Myocyte (in vitro differentiated cells): ENCODE measurements around the gene NTM. TPM values are rescaled to one million over a fixed set of nuclear protein-coding genes. Genes with fewer than 3 reads are reported as not detected.
A peak's percentile ranks its signal among the peaks of the same experiment; 100 is the strongest.
"Not testable (repeated sequence)": the region's sequence is repeated elsewhere in the genome, so short reads cannot be mapped to it uniquely, and the experiment has no call there.

Source experiments
- DNase-seq: peaks from one replicate; pipeline ENCODE4 v3.0.0-alpha.2; 2012; ENCODE audit warnings: low read depth
- total RNA-seq: library from RNA; depleted of rRNA; stranded (reverse); fragments of >200 nt; gene quantifications from 2 replicates; pipeline ENCODE4 v1.2.3, GENCODE V29; 2014

NTM gene
- total RNA-seq, 1 donor from 2014 or later: 41.5 TPM

DNA sequence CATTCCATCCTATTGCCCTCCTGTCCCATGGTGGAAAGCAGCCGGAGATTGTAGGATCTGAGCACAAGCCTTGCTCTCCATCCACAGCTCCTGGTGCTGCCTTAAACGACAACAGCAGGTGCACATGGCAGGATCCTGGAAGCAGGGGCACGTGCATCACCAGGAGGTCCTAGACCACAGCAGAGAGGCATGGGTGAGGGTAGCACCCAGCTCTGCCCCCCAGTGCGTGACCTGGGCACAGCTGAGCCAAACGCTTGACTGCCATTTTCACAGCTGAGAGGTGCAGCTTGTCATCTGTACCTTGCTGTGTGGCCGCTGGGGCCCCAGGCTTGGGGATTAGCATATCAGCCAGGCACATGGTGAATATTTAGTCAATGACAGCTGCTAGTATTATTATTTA, 92.7 kb downstream of the NTM start:
- peak; percentile 18 for DNase-seq

DNA sequence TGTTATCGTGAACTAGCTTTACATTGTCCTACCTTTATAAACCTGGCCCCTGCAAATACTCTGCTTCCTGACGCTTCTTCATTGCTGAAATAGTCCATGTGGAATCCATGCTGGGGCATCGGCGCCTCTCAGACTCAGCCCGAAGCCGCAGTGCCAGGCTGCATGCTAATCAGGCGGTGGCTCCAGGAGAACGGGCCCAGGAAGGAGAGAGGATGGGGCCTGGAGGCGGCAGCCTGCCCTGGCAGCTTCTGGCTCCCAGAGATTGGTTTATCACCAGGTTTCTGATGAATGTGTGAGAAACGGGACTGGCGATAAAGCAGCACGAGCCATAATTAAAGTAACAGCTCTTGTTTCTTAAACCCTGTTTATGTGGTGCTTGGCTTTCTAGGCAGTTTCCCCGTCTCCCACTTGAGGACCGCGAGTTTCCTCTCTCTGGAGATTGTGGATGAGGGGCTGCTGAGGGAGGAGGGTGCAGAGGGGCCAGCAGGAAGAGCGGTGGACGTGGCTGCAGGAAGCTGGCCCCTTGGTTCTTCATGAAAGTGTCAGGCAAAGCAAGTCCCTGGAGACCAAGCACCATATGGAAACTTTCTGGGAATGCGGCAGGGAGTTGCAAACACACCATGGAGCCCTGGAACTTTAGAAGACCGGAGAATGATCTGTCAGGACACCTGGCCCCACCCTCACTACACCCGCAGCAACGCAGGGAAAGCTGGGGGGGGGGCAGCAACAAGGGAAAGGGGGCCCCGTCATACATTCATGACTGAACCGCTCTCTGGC, 93.4 kb downstream of the NTM start:
- DNase-seq: no peak

DNA sequence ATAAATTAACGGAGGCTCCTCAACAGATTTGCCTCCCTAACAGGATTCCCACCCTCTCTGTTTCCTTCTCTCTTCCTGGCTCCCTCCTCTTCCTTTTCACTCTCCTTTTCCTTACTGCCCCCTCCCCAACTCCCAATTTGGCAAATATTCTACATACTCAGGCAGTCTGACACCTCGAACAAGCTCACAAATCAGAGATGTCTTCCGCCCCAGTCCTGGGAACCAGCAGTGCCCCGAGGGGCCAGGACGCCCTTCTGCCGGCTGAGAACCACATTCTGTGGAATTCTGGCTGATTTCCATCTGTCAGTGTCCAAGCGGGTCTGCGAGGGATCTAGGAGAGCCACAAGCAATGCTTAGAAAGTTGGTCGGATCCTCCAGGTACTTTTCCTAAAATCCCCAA, 94.0 kb downstream of the NTM start:
- DNase-seq: no peak

DNA sequence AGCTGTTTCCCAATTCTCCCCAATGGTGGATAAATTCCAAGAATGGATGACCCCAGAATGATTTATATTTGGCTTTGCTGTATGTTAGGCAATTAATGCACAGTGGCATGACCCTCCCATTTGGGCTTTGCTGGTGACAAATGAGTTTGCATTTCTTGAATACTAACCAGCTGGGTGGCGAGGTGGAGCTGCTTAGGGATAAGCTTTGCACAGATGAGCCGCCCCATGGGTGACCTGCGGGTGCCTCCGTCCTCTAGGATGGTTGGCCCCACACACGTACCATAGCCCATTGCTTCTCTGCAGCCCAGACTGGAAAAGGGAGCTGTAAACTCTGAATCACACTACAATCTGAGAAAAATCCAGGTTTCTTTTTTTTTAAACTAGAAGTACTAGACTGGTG, 94.6 kb downstream of the NTM start:
- no peak for DNase-seq

DNA sequence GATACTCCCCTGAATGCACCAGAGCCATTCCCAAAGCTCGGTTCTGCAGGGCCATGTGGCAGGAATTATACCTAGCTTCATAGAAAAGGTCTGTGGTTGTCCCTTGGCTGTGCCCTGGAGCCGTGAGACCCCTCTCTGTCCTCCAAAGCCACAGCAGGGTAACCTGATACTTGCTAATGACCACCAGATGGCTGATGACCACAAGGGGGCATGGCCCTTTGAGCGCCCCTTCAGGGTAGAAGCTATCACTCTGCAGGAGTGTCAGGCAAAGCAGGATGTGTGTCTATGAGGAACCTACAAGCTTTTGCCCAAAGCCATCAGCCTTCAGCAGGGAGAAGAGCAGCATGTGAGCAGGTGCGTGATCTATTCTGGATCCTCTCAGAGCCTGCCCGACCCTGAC, 95.3 kb downstream of the NTM start:
- DNase-seq: peak; percentile 49

DNA sequence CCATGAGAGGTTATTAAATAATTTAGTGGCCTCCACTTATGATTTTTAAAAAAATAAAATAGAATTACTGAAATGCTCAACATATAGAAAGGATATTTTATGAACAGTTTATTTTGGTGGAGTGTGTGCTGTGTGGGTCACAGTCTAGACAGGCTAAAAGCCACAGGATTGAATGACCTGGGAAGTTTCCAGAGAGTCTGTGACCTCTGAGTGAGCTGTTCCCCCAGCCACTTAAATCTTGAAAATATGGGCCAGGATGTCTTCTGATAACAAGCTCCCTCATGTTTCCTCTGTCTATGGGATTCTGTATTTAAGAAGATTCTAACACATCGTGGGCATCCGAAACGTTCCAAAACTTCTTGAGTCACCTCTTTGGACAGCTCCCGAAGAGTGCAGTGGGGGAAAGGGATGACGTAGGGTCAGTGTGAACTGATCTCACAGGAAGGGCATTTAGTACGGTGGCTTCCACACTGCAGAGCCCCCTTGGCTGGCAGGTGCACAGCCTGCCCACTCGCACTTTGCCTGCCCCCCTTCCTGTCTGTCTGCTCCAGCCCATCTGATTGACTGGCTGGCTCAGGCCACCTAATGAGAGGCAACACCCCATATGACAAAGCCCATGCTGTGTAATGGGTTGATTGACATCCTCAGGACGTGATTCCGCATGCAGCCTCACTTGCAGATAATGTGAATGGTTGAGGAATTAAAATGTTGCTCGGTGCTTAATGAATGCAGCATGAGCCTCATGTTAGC, 97.4 kb downstream of the NTM start:
- DNase-seq: peak; percentile 24

DNA sequence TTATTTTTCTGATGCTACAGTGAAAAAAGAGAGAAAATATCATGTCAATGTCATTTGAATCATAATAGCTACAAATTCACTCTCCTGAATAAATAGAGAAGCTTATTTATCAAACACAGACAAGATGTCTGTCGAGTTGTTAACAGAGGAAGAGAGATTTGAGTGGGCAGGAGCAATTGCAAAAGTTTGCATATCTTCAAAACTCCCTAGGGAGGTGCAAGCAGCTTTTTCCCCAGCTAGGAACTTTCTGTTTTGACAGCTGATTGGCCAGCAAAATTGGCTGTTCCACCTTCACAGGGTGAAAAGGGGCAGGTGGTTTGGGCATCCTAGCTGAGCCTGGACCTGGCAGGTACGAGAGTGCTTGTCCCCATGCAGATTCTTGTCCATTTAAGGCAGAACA, 98.2 kb downstream of the NTM start:
- no peak for DNase-seq

DNA sequence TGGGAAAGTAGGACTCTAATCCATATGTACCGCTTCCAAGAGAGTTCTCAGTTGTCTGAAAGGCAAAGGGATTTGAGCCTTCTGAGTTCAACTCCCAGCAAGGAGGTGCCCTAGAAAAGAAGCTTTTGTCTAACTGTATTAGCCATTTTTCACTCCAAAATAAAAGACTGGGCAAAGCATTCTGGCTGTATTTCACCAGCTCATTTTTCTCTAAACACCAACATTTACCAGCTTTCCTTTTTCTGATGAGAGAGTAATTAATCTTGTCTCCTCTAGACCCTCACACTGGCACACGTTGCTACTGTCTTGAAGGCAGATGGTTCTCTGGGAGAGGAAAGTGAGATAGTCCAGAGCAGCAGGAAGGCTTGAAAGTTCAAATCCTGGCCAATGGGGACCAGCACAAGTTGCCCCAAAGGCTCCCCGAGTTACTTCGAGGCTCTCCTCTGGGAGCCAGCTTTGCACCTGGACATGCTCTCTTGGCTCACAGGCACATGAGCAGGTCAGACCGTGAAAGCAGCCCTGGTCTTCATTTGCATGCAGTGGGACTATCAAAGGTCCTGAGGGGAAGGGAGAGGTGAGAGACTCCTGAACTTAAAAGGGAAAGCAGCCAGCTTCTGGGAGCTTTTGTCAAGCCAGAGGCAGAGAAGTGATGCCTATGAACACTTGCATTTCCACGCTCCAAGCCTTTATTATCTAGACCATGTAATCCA, 100.0 kb downstream of the NTM start:
- no peak for DNase-seq

DNA sequence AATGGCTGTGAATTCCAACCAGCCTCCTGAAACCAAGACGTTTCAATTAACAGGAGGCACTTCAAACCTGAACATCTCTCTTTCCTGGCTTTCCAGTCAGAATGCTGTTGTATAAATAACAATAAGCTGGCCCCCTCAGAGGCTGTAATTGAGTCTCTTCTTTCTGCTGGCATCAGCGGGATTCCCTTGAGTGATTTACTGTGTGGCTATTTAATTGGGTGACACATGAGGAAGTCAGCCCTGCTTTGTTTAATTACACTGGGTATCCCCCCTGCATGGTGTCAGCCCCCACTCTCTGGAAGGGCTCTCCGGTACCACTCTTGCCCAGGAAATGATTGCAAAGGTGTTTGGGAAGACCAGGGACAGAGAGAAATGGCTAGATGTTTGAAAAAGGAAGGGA, 101.6 kb downstream of the NTM start:
- no peak for DNase-seq

DNA sequence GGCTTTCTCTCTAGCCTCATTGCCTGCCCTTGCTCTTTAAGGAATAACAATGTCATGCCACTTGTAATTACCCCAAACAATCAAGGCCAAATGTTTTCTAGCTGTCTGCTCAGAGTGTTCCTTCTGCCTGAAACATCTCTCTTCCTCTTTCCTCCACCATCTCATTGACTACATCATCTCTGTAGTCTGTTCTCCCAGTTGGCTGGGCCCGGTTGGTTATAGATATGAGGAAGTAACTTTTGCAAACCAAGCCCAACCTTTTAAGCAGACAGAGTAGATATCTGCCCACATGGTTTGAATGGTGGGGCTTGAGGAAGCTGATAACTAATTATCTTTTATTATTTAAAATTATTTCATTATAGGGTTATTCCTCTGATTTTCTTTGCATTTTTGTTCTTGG, 104.5 kb downstream of the NTM start:
- no peak for DNase-seq

DNA sequence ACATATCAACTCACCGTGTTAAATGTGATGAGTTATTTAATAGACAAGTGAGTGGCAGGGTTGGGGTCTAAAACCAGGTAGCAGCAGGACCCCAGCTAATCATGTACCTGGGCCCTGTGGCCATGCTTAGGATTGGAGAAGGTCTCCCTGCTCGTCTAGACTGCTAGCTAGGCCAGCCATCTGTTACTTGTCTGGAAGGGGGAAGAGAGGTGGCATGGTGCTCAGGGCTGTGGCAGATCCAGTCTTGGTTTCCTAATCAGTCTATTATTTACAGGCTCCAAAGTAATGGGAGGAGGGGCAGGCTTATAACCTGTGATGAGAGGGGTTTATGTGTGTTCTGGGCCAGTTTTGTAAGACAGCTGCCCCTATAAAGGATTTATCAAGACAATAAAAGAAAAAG, 105.9 kb downstream of the NTM start:
- DNase-seq: no peak

DNA sequence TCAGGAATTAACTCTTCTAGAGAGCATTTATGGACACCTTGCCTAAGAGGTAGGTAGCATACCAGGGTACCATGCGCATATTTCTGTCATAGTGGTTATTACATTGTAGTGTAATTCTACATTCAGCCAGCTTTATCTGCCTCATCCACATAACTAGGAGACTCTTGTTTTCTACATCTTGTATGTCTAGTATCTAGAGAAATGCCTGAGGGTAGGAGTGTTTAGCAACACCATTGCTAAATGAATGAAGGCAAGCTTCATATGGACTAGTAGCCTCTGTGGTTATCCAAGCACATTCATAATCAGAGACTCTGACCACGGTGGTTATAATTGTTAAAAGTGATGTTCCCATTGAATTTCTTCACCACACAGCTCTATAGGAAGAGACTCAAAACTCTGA, 107.9 kb downstream of the NTM start:
- DNase-seq: no peak

DNA sequence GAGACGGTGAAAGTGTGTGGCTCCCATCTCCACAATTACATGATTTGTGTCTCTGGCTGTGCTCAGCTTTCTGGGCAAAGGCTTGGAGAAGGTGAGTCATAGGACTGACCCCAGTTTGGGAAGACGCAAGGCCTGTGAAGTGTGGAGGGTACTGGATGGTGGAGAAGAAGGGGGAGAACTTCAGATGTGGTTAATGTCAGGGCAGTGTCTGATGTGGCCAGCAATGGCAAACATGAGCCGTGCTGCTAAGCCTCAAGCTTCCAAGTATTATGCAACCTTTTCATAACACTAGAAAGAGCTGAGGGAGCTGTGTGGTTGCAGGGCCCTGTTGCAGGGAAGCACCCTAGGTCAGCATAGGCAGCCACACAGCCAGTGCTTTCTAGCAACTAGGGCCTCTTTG, 110.9 kb downstream of the NTM start:
- no peak for DNase-seq

DNA sequence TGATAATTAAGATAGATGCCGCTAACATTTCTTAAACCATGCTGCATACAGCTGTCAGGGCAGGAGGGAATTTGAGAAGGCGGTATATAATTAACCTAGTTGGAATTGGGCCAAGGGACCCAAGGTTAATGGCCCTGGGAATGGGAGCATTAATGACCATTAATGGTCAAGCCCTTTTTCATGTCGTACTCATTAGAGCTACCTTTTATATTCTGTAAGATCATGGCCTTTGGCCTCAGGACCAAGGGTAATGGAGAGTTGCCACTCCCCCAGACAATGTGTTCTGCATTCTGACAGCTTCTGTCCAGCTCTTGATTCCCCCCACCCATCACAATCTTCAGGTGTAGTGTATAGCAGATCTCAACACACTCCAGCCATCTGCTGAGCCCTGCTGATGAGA, 111.6 kb downstream of the NTM start:
- DNase-seq: no peak

DNA sequence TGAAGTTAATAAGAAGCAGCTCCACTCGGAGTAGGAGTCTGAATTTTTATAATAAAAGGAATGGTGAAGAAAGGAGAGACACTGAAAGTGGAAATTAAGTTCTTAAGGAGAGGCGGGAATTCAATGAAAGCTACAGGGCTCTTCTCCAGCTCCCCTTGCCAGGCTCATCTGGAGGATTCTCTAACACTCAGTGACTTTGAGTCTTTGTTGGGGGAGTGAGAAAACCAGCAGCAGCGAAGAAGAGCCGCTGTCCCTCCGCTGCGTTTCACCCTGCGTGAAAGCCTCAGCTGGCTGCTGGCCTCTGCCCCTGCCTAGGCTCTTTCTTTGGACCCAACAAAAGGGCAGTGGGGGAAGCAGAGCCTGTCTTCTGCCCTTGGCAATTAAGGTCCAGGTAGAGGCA, 113.0 kb downstream of the NTM start:
- DNase-seq: no peak

DNA sequence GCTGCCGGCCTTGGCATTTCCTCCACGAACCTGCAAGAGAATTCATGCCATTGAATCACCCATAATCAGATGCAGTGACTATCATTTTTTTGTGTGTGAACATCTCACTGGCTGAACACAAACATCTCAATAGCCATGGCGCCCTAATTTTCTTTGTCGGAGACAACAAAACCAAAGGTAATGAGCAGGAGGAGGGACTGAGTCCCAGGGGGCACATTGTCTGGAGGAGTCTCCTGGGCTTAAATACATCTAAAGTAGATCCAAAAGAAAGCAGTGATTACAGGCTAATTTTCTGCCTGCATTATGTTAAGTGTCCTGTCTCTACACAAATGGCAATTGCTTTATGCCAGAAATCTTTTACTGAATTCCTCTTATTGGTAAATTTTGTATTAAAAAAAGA, 113.5 kb downstream of the NTM start:
- DNase-seq: no peak

DNA sequence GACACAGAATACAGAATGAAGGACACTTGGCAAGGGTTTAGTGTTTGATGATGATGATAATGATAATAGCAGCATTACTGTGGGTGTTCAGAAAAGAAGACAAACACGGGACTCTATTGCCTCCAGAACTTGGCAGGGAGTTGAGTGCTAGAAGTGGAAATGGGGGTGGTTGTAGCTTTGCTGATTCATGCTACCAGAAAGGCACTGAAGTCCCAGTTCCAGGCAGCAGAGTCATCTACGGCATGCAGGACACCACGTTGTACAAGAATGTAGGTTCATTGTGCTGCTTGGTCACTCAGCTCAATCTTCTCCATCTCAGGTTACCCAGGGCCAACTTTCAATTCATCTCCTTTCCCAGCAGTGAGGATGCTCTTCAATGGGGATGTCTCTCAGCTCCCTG, 115.7 kb downstream of the NTM start:
- peak; percentile 33 for DNase-seq

DNA sequence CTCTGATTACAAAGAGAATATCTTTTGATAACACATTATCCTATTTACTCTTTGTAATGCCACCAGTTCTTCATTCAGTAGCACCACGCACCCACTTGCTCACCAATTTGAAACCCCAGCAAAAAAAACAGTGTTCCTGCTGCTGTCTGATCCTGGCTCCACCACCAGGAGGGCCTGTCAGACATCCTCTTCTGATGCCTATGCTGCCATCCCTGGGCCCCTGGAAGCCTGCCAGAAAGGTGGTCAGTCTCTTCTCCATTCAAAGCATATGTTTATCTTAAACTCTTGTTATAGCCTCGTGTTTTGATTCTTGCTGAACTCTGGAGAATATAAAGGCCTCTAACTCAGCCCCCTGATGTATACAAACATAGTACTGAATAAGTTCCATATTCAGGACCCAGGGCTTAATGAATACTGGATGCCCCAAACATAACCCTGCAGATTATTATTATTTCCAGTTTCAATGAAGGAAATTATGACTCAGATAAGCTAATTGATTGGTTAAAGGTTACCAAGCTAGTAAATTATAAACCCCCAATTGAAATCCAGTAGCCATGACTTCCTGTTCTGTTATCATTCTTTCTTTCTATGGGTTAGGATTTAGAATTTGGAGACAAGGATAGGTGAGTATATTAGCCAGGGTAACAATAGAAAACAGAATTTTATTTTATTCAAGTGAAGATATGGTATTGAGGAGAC, 116.7 kb downstream of the NTM start:
- DNase-seq: no peak

DNA sequence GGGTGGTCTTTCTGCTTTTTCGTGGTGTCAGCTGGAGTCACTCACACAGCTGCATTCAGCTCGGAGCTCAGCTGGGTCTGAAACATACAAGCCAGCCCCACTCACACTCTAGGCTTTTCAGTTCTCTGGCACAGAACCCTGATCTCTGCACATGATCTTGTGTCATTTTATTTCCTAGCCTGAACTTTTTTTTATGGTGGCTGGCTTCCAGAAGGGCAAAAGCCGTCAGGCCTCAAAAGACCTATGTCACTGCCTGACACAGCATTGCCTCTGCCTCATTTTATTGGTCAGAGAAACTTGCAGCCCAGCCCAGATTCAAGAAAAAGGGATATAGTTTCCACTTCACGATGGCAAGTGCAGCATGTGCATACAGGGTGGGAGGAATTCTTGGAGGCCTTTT, 117.8 kb downstream of the NTM start:
- no peak for DNase-seq

DNA sequence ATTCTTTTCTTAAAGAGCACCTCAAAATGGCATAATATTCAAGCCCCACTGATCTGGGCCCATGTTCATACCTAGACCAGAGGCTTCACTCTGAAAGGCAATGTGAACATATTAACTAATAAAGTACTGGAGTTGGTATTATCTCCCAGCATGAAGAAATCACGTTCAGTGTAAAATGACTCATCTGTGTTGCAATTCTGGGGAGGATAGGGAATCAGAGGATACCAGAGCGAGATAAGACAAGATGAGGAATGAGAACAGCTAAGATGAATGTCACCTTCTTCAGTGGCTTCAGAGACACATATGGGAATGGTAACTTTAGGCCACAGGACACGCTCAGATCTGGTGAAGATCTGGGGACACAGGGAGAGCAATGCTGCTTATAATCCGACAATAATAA, 121.1 kb downstream of the NTM start:
- no peak for DNase-seq

DNA sequence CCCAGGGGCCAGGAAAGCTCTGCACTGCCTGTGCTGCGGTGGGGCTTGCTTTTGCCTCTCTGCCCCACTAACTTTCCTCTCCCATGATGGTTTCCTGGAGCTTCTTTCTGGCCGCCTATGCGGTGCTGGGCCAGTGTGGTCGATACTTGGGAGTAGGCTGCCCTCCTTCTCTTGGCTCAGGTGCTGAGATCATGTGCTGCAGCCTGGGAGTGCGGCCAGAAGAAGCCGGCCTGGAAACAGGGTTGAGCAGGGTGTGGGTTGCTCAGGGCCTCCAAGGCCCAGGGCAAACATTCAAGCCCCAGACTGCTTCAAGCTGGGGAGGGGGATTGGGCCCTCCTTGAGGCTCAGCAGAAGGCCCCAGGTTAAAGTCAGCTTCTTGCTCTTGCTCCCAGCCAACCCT, 125.0 kb downstream of the NTM start:
- peak; percentile 17 for DNase-seq

DNA sequence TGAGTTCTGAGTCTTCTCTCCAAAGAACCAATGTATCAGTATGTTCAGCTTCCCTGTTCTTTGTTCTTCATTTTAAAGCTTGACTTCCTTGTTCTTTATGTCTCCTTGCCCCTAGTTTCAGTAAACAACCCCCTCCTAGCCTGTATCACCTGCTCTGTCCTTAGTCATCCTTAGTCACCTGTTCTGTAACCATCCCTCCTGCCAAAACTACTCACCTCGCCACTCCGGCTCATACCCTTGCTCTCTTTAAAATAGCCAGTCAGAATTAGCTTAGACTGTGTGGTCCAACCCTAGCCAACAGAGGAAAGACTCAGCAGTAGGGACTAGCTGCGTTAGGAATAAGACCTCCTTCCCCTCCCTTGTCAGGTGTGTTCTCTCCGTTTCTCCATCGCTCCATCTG, 127.3 kb downstream of the NTM start:
- not testable (repeated sequence) for DNase-seq
